Fibroblast of lung (primary cell): ENCODE results near the gene CDKAL1. TPM values are rescaled to one million over a fixed set of nuclear protein-coding genes. Genes with fewer than 3 reads are reported as not detected.

ENCODE experiments used
- DNase-seq, 2 donors: peaks; one replicate each; pipeline versions ENCODE4 v3.0.0 to v3.0.0-alpha.2; 2010; ENCODE audit warnings: low read depth in 2 of 2
- H2AFZ ChIP-seq: 2 replicates; pipeline ENCODE4 v1.5.1; 2012; ENCODE audit warnings: low read length, control low read depth, inconsistent platforms
- H3K27ac ChIP-seq: 2 replicates; pipeline ENCODE4 v1.5.1; 2011; ENCODE audit warnings: low read length, control low read depth; ENCODE audit not compliant: insufficient read depth
- H3K27me3 ChIP-seq: 2 replicates; pipeline ENCODE4 v1.5.1; 2011; ENCODE audit warnings: mild to moderate bottlenecking, low read length; ENCODE audit not compliant: control insufficient read depth, insufficient read depth
- H3K36me3 ChIP-seq: 2 replicates; pipeline ENCODE4 v1.5.1; 2011; ENCODE audit warnings: low read length; ENCODE audit not compliant: control insufficient read depth, insufficient read depth
- H3K4me1 ChIP-seq: 2 replicates; pipeline ENCODE4 v1.5.1; 2011; ENCODE audit warnings: low read length; ENCODE audit not compliant: control insufficient read depth, insufficient read depth; ENCODE audit errors: extremely low read depth
- H3K4me2 ChIP-seq: 2 replicates; pipeline ENCODE4 v1.5.1; 2011; ENCODE audit warnings: low read length, control low read depth; ENCODE audit not compliant: insufficient read depth; ENCODE audit errors: extremely low read depth
- H3K4me3 ChIP-seq, 4 experiments: fragments of 200-600 bp in 1 of 4; sonication (generic) in 1 of 4; replicated peaks in 1 of 4; 2 replicates each; pipeline ENCODE4 v1.5.1; 2011 to 2016; ENCODE audit warnings: low read length in 4 of 4, low read depth in 3 of 4, mild to moderate bottlenecking in 3 of 4, control low read depth in 2 of 4, inconsistent platforms in 1 of 4, mixed read lengths in 1 of 4; ENCODE audit not compliant: insufficient read depth in 1 of 4; ENCODE audit errors: control extremely low read depth in 1 of 4
- H3K79me2 ChIP-seq: 2 replicates; pipeline ENCODE4 v1.5.1; 2012; ENCODE audit warnings: mild to moderate bottlenecking, low read length, inconsistent platforms; ENCODE audit not compliant: control insufficient read depth, insufficient read depth
- H3K9ac ChIP-seq: 2 replicates; pipeline ENCODE4 v1.5.1; 2011; ENCODE audit warnings: mild to moderate bottlenecking, low read length, control low read depth; ENCODE audit not compliant: insufficient read depth
- H3K9me3 ChIP-seq: 2 replicates; pipeline ENCODE4 v1.5.1; 2012; ENCODE audit warnings: low read depth, low read length; ENCODE audit not compliant: control insufficient read depth, insufficient read depth
- H4K20me1 ChIP-seq: 2 replicates; pipeline ENCODE4 v1.5.1; 2011; ENCODE audit warnings: low read length; ENCODE audit not compliant: control insufficient read depth, insufficient read depth; ENCODE audit errors: extremely low read depth
- EZH2 ChIP-seq: IDR thresholded peaks from 2 replicates; pipeline ENCODE4 v1.5.1; 2012; ENCODE audit warnings: low read length, control low read depth, mild to moderate bottlenecking; ENCODE audit errors: missing control alignments
- polyA plus RNA-seq, 2 donors: library from polyadenylated mRNA; depleted of rRNA in 1 of 2; stranded (reverse) in 1 of 2; unstranded in 1 of 2; fragments of >200 nt; gene quantifications; 2 replicates each; pipeline ENCODE4 v1.2.1, GENCODE V29; 2011 to 2012; ENCODE audit warnings: missing spikeins in 1 of 2
- total RNA-seq: library from RNA; depleted of rRNA; stranded (reverse); fragments of >200 nt; gene quantifications from 2 replicates; pipeline ENCODE4 v1.2.1, GENCODE V29; 2014
- TF ChIP-seq, protein P1 (sequence below), 2 donors: IDR thresholded peaks in 1 of 2; conservative IDR thresholded peaks in 1 of 2; 1 replicate in 1 of 2; 2 replicates in 1 of 2; pipeline ENCODE4 v1.5.1; 2011 to 2012; ENCODE audit warnings: low read length in 2 of 2, control low read depth in 1 of 2, inconsistent platforms in 1 of 2, low read depth in 1 of 2, mild to moderate bottlenecking in 1 of 2

The CDKAL1 gene
- total and polyA plus RNA-seq, 2 donors (not counting 1 experiment from before 2014, with no cell fraction given): 7.4 to 15.0 TPM

- H2AFZ ChIP-seq: no peak overlapping the region
- no peaks in the 10 kb centered on the region for H3K79me2 ChIP-seq
- H4K20me1 ChIP-seq: no peaks in the 10 kb centered on the region
- H3K4me1 ChIP-seq: no peaks in the 10 kb centered on the region
- H3K9ac ChIP-seq: no peak overlapping the region
- DNase-seq: no peak
- H3K4me3 ChIP-seq: no peak overlapping the region
- no peaks in the 10 kb centered on the region for H3K36me3 ChIP-seq
- TF ChIP-seq, protein P1, sequence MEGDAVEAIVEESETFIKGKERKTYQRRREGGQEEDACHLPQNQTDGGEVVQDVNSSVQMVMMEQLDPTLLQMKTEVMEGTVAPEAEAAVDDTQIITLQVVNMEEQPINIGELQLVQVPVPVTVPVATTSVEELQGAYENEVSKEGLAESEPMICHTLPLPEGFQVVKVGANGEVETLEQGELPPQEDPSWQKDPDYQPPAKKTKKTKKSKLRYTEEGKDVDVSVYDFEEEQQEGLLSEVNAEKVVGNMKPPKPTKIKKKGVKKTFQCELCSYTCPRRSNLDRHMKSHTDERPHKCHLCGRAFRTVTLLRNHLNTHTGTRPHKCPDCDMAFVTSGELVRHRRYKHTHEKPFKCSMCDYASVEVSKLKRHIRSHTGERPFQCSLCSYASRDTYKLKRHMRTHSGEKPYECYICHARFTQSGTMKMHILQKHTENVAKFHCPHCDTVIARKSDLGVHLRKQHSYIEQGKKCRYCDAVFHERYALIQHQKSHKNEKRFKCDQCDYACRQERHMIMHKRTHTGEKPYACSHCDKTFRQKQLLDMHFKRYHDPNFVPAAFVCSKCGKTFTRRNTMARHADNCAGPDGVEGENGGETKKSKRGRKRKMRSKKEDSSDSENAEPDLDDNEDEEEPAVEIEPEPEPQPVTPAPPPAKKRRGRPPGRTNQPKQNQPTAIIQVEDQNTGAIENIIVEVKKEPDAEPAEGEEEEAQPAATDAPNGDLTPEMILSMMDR (conservative IDR thresholded peaks at IDR 0.05 in 1 of 2, IDR thresholded peaks at IDR 0.05 in 1 of 2; ENCODE audit: low read depth in 1 of 2, low read length in 2 of 2): no peak
- TF ChIP-seq EZH2: no peak
- H3K27me3 ChIP-seq: no peaks in the 10 kb centered on the region
- H3K27ac ChIP-seq: no peak overlapping the region
- no peak overlapping the region for H3K4me2 ChIP-seq
- H3K9me3 ChIP-seq: no peaks in the 10 kb centered on the region
These were observed 736.5 kb downstream of the CDKAL1 start for GRCh38 chr6:21270636-21271201.

GRCh38 chr6:21271428-21272155, 737.3 kb downstream of the CDKAL1 start:
- H3K27ac ChIP-seq: no peak overlapping the region
- no peak overlapping the region for H3K4me2 ChIP-seq
- no peak for TF ChIP-seq EZH2
- TF ChIP-seq, protein P1 (conservative IDR thresholded peaks at IDR 0.05 in 1 of 2, IDR thresholded peaks at IDR 0.05 in 1 of 2; ENCODE audit: low read depth in 1 of 2, low read length in 2 of 2): no peak
- H3K4me3 ChIP-seq: no peak overlapping the region
- no peaks in the 10 kb centered on the region for H3K79me2 ChIP-seq
- H3K27me3 ChIP-seq: no peaks in the 10 kb centered on the region
- H3K9me3 ChIP-seq: no peaks in the 10 kb centered on the region
- no peak overlapping the region for H3K9ac ChIP-seq
- DNase-seq: no peak
- H3K4me1 ChIP-seq: no peaks in the 10 kb centered on the region
- H4K20me1 ChIP-seq: no peaks in the 10 kb centered on the region
- no peak overlapping the region for H2AFZ ChIP-seq
- no peaks in the 10 kb centered on the region for H3K36me3 ChIP-seq

DNA sequence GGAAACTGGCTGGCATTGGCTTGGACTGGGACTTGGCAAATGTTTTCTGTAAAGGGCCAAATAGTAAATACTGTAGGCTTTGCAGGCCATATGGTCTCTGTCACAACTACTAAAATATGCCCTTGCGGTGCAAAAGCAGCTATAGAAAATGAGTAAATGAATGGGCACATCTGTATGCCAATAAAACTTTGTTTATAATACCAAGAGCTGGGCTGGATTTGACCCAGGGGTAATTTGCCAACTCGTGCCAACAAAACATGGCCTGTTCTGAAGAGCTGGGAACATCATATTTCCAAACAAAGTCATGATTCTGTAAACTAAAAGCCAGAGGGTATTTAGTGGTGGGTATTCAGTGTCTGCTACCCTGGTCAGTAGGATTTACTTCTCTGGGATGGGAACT, 739.2 kb downstream of the CDKAL1 start:
- Histone ChIP-seq H3K36me3 (no peaks in the 10 kb centered on the region), H3K4me2 (no peak overlapping the region), H4K20me1 (no peaks in the 10 kb centered on the region), H3K27me3 (no peaks in the 10 kb centered on the region), H3K9me3 (no peaks in the 10 kb centered on the region), H3K27ac (no peak overlapping the region), H3K4me1 (no peaks in the 10 kb centered on the region), H2AFZ (no peak overlapping the region), H3K4me3 (no peak overlapping the region), H3K79me2 (no peaks in the 10 kb centered on the region), H3K9ac (no peak overlapping the region)
- DNase-seq: no peak
- TF ChIP-seq, protein P1 (conservative IDR thresholded peaks at IDR 0.05 in 1 of 2, IDR thresholded peaks at IDR 0.05 in 1 of 2; ENCODE audit: low read depth in 1 of 2, low read length in 2 of 2): no peak
- TF ChIP-seq EZH2: no peak
